Endometrium (tissue), 2 donors: ENCODE measurements around the gene SNX20.

ENCODE experiments used
- FAIRE-seq: peaks from 2 replicates; lab custom pipeline; 2012; peaks lifted over from hg19 to GRCh38; lab: Jason Lieb, UNC
- donor health status: control.
- donor health status: control.

SNX20 gene

DNA sequence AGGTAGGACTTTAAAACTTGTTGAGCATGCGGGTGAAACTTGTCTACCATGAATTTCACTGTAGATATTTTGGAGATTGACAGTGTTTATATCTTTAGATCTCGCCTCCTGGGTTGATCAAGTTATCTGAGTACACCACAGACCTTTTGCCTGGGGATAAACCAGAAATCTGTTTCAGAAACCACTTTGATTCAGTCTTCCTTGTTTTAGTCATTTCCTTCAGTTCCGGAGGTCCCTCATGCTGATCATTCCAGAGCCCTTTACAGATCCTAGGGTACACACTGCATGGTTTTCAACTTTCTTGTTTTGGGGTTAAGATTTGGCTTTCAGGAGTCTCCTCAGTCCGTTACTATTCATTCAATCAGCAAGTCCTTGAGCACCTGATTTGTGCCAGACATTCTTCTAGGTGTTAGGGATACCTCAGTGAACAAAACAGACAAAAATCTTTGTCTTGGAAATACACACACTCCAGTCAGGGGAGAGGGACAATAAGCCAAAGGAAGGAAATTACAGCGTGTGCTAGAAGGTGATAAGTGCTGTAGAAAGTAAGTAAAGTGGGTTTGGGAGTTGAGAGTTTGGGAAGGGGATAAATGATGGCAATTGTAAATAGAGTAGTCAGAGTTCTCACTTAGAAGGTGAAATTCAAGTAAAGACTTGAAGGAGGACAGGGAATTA is 24.5 kb upstream of the SNX20 start:
- FAIRE-seq: no peak

DNA sequence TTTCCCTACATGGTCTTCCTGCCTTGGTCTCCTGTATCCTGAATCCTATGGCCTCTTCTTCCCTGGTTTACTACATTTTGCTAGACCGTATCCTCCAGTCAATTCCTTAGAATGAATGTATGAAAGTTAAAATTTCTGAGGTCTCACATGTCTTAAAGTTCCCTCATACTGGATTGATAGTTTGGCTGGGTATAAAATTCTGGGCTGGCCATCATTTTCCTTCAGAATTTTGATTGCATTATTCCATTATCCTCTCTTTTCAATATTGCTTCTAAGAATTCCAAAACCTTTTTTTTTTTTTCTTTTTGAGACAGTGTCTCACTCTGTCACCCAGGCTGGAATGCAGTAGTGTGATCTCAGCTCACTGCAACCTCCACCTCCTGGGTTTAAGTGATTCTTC is 23.1 kb upstream of the SNX20 start:
- no peak for FAIRE-seq

DNA sequence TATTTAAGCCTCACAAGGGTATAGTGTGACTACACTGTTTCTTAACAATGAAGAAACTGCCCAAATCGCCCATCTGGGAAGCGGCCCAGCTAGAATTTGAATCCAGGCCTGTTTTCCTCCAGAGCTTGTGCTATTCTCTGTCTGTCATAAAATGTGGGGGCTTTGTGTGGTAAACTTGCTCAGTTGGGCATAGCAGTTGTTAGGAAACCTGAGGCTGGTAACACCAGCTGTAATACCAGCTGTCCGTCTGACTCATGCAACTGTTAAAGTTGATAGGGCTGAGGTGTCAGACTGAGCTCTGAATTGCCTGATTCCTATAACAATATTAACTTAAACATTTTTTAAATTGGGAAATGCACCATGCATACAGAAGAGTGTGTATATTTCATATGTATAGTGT is 21.6 kb upstream of the SNX20 start:
- FAIRE-seq: no peak

DNA sequence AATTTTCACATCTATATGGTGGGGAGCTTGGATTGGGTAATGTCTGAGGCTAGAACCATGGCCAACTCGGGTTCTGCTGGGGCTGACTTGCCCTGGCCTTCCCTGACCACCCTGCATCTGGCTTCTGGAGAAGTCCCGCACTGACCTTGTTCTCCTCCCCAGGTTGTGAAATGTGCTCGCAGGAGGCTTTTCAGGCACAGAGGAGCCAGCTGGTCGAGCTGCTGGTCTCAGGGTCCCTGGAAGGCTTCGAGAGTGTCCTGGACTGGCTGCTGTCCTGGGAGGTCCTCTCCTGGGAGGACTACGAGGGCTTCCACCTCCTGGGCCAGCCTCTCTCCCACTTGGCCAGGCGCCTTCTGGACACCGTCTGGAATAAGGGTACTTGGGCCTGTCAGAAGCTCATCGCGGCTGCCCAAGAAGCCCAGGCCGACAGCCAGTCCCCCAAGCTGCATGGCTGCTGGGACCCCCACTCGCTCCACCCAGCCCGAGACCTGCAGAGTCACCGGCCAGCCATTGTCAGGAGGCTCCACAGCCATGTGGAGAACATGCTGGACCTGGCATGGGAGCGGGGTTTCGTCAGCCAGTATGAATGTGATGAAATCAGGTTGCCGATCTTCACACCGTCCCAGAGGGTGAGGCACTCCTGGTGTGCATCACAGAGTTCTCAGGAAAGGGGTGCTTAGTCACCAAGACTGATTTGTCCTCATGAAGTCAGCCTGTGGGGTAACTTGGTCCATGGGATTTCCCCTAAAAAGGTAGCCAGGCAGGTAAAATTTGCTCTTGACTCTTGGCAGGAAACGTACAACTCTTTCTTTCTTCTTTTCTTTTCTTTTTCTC is 18.4 kb upstream of the SNX20 start:
- FAIRE-seq: no peak

DNA sequence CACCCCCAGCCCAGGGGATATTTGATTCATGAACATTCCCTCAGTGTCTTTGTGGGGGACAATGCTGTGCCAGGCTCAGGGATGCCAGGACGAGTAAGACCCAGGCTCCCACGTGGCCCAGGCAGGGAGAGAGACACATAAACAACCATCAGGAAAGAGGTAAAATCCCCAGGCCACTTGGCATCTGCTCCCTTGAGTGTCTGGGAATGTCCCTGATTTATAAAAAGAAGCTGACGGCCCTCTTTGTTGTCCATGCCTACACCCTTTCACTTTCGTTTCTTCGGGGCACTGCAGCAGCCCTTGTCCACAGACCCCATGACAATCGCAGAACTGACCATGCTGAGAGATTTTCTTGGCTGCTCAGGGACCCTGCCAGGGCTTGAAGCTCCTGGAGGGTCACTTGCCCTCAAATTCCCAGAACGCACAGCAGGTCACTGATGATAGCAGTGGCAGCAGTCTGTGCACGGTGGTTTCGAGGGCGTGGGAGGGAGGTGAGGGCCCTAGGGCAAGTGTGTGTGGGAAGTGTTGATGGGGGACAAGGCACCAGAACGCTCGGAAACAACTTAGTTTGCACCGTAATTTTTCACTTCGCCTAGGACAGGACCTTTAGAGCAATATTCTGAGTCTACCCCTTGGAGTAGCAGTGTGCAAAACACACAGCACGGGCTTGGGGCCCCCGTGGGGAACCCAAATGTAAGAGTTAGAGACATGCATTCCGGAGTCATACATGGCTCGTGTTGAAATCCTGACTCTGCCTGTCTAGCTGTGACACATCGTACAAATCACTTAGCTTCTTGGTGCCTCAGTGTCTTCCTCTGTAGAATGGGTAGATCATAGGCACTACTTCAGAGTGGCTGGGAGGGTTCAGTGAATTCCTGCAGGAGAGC is 17.0 kb upstream of the SNX20 start:
- FAIRE-seq: no peak

DNA sequence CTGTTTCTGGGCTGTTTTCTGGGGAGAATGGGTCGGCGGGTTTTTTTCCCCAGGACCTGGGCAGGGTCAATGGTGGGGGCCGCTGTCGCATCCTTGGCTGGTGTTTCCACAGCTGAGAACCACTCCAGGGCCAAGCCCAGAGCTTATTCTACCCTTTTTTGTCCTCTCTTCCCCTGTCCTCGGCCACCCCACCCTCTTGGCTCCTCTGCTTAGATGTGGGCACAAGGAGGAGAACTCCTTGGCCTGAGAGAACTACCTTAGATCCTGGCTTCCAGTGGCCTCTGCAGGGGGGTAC is 16.3 kb upstream of the SNX20 start:
- no peak for FAIRE-seq

DNA sequence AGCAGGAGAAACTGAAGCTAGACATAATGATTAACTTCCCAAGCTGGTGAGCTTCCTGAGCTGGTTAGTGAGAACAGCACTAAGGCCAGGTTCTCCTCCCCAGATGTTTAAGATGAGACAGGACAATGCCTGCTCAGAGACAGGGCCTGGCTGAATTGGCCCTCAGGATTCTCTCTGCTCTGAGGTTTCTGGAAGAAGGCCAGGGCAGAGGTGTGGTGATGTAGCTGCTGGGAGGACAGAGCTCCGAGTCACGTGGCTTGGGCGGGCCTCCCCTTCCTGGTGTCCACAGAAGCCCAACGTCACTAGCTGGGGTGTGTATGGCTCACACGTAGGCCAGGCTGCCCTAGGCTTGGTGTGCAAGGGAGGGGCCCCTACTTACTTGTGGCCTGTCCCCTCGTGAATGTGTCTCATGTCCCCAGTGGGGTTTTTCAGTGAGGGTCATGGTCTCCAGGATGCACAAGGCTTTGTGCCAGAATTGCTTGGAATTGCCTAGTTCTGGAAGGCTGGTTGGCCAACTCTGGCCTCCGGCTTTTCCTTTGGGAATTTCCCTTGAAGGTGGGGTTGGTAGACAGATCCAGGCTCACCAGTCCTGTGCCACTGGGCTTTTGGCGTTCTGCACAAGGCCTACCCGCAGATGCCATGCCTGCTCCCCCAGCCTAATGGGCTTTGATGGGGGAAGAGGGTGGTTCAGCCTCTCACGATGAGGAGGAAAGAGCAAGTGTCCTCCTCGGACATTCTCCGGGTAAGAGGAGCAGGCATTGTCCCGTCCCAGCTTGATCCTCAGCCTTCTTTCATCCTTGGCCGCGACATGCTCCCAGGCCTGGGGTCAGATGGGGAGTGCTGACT is 15.7 kb upstream of the SNX20 start:
- FAIRE-seq: no peak

DNA sequence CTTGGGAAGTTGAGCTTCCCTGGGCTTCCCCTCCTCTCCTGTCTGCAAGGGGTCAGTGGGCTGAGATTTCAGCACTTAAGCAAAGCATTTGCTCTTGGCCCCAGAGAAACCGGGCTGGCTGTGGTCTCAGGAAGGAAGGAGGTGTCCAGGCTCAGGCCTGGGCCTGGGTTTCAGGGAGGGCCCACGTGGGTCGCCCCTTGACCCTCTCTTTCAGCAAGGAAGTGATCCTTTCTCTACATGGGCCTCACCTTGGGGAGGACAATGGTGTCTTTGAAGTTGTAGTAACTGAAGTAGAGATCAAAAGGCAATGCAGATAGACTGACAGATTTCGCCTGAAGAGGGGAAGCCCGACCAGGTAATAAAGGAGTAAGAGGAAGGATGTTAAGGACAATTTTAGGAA is 15.0 kb upstream of the SNX20 start:
- FAIRE-seq: no peak

DNA sequence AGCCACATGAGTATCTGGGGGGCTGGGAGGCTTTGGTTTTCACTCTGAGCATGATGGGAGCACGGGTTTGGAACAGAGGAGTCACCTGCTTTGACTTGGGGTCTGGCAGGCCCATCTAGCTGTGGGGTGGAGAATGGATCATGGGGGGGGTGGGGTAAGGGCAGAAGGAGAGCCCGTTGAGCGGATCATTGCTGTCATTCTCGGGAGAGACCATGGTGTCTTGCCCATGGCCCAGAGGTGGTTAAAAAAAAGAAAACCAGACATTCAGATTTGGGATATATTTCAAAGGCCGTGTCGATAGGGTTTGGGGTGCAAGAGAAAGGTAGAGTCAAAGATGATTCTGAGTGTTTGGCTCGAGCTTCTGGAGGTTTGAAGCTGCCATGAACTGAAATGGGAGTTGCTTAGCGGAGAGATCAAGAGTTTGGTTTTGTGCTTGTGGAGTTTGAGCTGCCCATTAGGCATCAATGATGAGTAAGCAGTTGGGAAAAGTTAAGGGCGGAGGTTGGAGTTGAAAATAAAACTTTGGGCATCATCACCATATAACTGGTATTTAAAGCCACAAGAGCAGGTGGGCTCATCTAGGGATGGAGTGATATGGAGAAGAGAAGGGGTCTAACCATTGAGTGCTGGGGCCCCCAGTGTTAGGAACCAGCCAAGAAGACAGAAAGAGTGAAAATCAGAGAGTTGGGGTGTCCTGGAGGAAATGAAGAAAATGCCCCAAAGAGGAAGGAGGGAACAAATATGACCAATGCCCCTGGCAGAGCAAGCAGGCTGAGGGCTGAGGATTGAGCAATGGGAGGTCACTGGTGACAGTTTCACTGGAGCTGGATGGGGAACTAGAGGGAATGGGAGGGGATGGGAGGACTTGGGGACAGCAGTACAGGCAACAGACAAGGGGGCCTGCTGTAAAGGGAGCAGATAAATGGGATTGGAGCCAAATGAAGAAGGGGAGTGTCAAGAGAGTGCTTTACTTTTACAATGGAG is 14.2 kb upstream of the SNX20 start:
- FAIRE-seq: no peak

DNA sequence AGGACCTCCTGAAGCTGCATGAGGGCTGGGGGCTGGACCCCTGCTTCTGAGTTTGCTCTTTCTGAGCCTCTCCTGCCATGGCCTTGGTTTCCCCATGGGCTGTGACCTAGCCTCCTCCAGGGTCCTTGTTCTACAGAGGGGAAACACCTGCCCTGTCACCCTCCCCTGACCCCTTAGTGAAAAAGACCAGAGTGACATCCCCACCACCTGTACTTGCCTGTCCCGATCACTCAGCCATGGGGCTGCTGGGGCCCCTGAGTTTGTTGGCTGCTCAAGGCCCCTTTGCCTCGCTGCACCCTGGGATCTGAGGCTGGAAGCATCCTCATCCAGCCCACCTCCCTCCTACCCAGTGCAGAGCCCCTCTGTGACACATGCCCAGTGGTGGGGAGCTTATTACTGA is 13.1 kb upstream of the SNX20 start:
- FAIRE-seq: no peak

DNA sequence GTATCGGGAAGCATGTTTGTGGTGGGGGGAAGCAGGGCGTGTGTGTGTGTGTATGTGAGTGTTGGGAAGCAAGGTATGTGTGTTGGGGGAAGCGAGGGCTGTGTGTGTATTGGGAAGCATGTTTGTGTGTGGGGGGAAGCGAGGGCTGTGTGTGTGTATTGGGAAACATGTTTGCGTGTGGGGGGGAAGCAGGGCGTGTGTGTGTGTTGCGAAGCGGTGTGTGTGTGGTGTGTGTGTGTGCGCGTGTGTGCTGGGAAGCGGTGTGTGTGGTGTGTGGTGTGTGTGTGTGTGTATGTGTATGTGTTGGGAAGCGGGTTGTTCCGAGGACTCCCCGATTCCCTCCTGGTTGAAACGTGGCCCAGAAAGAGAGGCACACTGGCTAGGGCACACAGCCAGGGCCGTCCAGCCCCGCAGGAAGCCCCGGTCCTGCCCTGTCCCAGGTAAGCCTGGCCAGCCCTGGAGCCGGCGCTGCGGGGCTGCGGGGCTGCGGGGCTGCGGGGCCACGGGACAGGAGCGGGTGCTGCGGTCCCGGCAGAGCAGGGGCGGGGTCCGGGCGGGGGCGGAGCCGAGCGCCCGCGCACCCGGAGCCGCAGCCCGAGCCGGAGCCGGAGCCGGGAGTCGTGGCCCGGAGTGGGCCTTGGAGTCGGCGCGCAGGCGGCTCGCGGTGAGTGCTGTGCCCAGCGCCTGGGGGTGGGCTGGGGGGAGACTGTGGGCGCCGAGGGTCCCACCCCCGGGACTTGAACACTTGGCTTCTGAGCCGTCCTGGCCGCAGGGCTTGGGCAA is 12.1 kb upstream of the SNX20 start, which contains the start of gene NOD2:
Gene NOD2 (plus strand): TSS at position 608 of the 783 bp plus-strand sequence. CDS start 5,890 bp downstream, outside the sequence.
- FAIRE-seq: no peak

DNA sequence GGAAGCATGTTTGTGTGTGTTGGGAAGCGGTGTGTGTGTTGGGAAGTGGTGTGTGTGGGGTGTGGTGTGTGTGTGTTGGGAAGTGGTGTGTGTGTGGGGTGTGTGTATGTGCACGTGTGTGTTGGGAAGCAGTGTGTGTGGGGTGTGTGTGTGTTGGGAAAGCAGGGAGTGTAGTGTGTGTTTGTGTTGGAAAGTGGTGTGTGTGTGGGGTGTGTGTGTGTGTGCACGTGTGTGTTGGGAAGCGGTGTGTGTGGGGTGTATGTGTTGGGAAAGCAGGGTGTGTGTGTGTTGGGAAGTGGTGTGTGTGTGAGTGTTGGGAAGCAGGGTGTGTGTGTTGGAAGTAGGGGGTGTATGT is 11.5 kb upstream of the SNX20 start:
- no peak for FAIRE-seq

DNA sequence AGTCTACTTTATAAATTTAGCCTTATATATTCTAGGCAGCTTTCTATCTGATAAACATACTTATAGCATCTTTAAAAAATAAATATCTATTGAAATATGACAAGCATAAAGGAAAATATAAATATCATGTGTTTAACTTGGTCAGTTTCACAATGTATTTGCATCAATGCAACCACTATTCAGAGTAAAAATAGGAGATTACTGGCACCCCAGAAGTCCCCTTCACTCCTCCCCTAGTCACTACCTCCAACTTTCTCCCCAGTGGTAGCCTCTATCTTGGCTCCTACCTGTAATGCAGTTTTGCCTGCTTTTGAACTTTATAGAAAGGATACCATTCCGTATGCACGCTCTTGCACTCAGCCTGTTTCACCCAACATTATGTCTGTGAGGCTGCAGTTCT is 9.1 kb upstream of the SNX20 start:
- FAIRE-seq: no peak

DNA sequence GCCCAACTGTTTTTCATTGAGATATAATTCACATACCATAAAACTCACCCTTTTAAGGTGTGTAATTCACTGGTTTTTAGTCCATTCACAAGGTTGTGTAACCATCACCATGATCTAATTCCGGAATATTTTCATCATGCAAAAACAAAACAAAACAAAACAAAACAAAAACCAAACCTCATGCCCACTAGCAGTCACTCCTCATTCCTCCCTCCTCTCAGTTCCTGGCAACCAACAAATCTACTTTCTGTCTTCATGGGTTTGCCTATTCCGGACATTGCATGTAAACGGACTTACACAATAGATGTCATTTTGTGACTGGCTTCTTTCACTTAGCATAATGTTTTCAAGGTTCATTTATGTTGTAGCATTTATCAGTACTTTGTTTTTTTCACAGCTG is 7.8 kb upstream of the SNX20 start:
- FAIRE-seq: no peak

DNA sequence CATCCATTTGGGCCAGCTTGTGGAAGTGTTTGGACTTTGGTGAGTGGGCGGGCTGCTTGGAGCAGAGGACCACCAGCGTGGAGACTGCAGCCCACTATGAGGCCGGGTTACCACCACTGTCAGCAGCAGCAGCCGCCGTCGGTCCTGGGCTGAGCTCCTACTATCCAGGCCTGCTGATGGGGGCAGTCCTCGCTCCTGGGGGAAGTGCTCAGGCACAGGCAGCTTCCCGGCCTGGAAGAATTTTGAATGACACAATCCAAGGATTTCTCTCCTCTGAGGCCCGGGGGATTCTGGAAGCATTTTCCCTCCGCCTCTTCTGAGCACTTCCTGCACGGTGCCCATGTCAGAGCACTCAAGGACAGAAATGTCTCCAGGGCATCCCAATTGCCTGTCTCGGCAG is 7.0 kb upstream of the SNX20 start:
- FAIRE-seq: no peak

DNA sequence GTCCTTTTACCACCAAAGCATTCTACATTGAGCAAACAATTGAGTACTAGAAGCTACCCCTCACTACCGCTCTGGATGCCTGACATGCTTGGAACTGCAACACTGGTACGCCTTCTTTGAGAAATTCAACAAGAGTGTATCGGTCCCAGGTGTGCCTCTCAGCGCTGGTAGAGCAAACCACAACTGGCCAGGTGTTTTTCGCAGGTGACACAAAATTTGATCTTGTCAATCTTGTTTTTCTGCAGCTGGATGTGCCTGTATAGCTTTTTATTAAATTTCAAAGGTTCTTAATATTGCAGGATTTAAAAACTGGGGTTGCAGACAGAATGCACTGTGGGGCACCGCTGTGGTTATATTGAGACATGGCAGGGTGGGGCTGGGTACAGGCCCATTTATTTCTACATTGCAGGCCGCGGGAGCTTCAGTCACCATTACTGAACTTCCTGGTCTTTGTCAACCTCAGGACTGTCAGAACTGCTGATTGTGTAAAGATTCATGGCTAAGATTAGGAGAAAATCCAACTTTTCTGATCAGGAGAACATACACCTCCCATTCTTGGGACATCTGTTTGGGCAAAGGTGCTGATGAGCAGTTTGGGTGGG is 4.5 kb upstream of the SNX20 start:
- FAIRE-seq: no peak

DNA sequence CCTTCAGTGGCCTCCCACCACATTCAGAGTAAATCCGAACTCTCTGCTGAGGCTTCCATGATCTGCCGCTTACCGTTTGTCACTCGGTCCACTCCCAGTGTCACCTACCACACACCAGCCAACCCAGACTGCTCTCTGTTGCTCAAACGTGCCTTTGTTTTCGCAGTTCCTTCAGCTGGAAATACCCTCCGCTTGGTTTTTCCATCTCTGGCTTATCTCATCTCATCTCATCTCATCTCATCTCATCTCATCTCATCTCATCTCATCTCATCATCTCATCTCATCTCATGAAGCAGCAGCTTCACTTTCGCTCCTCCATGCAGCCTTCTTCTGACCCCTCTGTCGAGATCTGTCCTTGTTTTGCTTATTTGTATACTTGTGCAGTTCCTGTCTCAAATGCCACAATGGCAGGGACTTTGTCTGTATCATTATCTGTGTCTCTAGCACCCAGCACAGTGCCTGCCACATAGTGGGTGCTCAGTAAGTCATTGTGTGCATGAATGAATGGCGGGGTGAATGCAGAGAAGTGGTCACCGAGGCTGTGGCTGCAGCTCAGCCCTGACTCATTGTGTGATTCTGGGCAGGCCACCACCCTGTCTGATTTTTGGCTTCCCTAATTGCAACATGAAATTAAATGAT is 3.8 kb upstream of the SNX20 start:
- FAIRE-seq: no peak

DNA sequence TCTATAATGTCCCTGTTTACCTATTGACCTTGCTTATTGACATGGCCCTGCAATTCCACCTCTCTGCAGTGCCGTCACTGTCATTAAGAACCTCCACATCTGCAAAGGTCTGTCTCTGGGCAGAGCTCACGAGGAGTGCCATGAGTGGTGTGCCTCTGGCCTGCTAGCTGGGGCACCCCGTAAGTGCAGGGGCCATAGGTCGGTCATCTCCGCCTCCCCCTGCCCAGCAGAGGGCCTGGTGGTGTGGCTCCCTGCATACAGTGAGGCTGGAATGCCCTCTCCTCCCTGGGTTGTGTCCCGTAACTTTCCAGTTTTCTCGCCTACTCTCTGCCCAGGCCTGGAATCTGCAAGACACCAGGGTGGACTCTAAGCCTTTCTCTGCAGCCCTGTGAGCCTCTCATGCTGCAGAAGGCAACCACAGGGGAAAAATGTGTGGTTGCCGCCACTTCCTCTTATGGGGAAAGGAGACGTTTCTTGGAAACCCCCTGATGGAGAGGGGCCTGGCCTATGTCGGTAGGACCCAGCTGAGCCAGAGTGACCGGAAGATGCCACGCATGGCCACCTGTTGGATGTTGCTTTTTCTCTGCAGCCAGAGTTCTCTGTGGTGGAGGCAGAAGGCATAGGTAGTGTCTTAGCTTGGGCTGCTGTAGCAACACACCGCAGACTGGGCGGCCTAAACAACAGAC is 2.7 kb upstream of the SNX20 start:
- no peak for FAIRE-seq

DNA sequence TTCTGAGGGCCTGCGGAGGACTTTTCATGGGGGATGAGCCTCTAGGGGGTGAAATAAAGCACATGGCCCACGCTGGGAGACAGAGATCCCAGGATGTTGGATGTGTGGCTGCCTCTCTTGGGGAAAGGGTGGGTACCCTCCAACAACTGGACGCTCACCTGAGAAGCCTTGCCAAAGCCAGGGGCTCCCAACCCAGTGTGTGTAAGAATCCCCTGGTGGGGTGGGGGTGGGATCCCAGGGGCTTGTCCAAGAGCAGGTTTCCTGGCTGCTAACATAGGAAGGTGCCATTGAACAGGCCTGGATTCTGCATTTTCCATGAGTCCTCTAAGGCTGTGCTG is 587 bp downstream of the SNX20 start:
- FAIRE-seq: no peak
